Posterior vena cava (tissue), 2 donors: Measurements from ENCODE around the gene RHBDD2. TPM values are rescaled to one million over a fixed set of nuclear protein-coding genes. Genes with fewer than 3 reads are reported as not detected.
A peak's percentile ranks its signal among the peaks of the same experiment; 100 is the strongest.
"Not testable (repeated sequence)": the region's sequence is repeated elsewhere in the genome, so short reads cannot be mapped to it uniquely, and the experiment has no call there.

Experiments used
- DNase-seq: peaks from one replicate; pipeline ENCODE4 v3.0.0-alpha.2; 2020; ENCODE audit warnings: low spot score
- intact Hi-C, 2 donors: fragments of 100-400 bp; cut with DNase I; formaldehyde crosslinking; loops; one replicate each; pipeline versions ENCODE4 v1.14.1 to v1.14.2; 2022 to 2023
- long read RNA-seq, 2 donors: library from polyadenylated mRNA; unstranded; transcript quantifications; one replicate each; pipeline ENCODE4 v2.0.0, GENCODE V29; 2020 to 2021
- total RNA-seq, 2 donors: library from RNA; stranded (reverse); fragmentation: NEBNext Ultra II Directional; extraction: Animal tissue kit (Norgen Biotek cat#: 25700); gene quantifications; one replicate each; pipeline ENCODE4 v1.2.1, GENCODE V29; 2021
- donor health status: DM: yes; HTN: yes; CAD: no.
- donor health status: DM: yes; HTN: yes; CAD: no.

The RHBDD2 gene
- 10 to 100 TPM; 28.9 to 30.8 TPM for total RNA-seq
- long read RNA-seq, donor 1, transcript RHBDD2-201 (4 exons, 1,802 nt), result major isoform, 7 of 14 reads
- long read RNA-seq, donor 1, partial matches to known transcripts, result 2 of 14 reads
- long read RNA-seq, donor 1, other reads (novel, unspliced or antisense), result 2 of 14 reads
- long read RNA-seq, donor 2, transcript RHBDD2-202 (5 exons, 1,878 nt), result minor isoform, 8 of 38 reads
- long read RNA-seq, donor 2, transcript RHBDD2-201 (4 exons, 1,802 nt), result major isoform, 16 of 38 reads
- long read RNA-seq, donor 2, partial matches to known transcripts, result 1 of 38 reads
- long read RNA-seq, donor 2, other reads (novel, unspliced or antisense), result 6 of 38 reads

DNA sequence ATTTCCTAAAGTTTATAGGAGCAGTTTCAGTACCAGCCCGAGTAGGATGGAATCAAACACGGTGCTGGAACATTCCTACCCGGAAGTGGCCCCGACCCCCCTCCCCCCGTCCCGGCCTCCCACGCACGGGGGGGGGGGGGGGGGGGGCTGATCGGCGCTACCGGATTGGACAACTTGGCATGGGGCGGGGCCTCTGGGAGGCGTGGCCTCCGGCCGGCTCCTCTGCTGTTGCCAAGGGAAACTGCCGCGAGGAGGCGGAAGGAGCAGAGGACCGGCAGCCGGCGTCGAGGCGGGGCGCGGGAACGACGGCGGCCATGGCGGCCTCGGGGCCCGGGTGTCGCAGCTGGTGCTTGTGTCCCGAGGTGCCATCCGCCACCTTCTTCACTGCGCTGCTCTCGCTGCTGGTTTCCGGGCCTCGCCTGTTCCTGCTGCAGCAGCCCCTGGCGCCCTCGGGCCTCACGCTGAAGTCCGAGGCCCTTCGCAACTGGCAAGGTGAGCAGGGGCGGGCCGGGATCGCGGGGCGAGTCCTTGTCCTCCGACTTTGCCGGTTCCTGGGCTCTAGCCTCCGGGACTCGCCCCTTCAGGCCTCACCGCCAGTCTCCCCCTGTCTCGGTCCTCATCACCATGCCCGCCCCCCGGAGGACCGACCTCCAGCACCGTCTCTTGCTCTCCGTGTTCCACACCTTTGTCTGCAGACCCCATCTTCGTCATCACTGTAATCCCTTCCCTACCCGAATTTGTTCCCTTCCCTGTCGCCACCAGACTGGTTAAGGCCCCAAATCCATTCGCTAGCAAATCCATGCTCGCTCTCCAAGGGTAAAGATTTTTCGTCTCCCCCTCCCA is at the start of gene RHBDD2:
RHBDD2 (plus strand) TSS at position 266 of the 843 bp plus-strand sequence; CDS start at position 315, 49 bp downstream.
- DNase-seq, result peak; percentile 98
- intact Hi-C loops, result no loop called here

DNA sequence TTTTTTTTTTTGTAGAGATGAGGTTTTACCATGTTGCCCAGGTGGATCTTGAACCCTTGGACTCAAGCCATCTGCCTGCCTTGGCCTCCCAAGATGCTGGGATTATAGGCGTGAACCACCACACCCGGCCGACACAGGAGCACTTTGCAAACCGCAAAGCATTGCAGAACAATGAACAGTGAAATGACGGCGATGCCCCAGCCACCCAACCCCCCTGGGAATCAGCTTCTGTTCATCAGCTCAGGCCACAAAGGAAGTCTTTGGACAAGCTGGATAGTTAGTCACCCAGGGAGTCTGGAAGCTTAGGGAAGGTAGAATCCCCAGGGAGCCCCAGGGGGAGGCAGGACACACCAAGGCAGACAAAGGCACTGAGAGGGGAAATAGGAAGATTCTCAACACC is 49.2 kb upstream of the RHBDD2 start:
- DNase-seq, result not testable (repeated sequence)
- intact Hi-C loops, result loop anchor here in 1 of 2 donors (5.0 kb wide), 1 partner anchor 1647 kb away; no protein-coding TSS in a partner anchor

DNA sequence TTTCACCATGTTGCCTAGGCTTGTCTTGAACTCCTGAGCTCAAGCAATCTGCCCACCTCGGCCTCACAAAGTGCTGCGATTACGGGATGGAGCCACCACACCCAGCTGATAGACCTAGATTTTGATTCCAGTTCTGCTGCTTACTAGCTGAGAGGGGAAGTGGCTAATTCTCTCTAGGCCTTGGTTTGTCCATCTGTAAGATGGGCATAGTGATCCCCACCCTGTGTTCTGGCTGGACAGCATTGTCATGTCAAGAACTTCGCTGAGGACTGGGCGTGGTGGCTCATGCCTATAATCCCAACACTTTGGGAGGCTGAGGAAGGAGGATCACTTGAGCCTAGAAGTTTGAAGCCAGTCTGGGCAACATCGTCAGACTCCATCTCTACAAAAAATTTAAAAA is 47.9 kb upstream of the RHBDD2 start:
- no peak for DNase-seq
- intact Hi-C loops, result no loop called here

DNA sequence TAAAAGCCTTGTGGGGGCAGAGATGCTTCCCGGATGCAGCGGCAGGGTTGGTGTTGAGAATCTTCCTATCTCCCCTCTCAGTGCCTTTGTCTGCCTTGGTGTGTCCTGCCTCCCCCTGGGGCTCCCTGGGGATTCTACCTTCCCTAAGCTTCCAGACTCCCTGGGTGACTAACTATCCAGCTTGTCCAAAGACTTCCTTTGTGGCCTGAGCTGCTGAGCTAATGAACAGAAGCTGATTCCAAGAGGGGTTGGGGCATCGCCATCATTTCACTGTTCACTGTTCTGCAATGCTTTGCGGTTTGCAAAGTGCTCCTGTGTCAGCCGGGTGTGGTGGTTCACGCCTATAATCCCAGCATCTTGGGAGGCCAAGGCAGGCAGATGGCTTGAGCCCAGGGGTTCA is 45.2 kb upstream of the RHBDD2 start:
- DNase-seq, result not testable (repeated sequence)

DNA sequence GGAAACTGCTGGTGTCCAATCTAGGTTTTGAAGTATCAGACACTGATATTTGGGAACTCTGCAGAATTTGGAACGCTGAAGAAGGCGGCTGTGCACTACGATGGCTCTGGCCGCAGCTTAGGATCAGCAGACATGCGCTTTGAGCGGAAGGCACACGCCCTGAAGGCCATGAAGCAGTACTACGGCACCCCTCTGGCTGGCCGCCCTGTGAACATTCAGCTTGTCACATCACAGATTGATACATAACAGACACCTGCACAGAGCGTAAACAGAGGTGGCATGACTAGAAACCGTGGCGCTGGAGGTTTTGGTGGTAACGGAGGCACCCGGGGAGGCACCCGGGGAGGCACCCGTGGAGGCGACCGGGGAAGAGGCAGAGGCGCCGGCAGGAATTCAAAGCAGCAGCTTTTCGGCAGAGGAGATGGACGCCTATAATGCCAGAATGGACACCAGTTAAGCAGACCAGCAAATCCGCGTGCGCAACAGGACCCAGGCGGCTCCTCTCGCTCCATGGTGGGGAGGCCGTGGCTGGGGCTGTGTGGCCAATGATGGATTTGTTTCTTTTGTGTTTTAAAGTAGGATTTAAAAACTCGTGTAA is 43.0 kb upstream of the RHBDD2 start:
- intact Hi-C loops, result no loop called here

More for the DNA sequence above, 45.2 kb upstream of the RHBDD2 start:
- intact Hi-C loops, result not testable (repeated sequence)

DNA sequence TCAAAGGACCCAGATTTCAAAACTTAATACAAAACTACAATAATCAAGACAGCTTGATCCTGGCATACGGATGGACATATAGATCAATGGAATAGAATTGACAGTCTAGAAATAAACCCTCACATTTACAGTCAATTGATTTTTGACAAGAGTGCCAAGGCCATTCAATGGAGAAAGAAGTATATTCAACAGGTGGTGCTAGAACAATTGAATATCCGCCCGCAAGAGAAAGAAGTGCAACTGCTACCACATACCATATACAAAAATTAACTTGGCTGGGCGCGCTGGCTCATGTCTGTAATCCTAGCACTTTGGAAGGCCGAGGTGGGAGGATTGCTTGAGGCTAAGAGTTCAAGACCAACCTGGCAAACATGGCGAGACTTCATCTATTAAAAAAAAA is 42.0 kb upstream of the RHBDD2 start:
- DNase-seq, result no peak
- intact Hi-C loops, result no loop called here

More for the DNA sequence above, 43.0 kb upstream of the RHBDD2 start:
- DNase-seq, result no peak

DNA sequence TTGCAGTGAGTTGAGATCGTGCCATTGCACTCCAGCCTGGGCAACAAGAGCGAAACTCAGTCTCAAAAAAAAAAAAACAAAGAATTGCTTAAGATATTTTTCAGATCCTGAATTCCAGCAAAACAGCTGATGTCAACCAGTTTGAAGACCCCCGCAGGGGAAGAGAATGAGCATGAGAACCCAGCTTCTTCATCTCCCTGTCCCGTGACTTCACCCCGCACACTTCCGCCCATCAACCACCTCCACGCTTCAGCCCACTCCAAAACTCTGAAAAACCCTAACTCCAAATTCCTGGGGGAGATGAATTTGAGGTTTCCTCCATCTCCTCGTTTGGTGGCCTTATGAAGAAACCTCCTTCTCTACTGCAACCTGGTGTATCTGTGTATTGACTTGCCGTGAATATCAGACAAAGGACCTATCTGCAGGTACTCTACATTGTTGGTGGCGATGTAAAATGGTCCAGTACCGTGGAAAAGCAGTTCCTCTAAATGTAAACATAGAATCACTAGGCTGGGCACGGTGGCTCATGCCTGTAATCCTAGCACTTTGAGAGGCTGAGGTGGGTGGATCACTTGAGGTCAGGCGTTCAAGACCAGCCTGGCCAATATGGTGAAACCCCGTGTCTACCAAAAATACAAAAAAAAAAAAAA is 40.4 kb upstream of the RHBDD2 start:
- intact Hi-C loops, DNase-seq: not testable (repeated sequence)

DNA sequence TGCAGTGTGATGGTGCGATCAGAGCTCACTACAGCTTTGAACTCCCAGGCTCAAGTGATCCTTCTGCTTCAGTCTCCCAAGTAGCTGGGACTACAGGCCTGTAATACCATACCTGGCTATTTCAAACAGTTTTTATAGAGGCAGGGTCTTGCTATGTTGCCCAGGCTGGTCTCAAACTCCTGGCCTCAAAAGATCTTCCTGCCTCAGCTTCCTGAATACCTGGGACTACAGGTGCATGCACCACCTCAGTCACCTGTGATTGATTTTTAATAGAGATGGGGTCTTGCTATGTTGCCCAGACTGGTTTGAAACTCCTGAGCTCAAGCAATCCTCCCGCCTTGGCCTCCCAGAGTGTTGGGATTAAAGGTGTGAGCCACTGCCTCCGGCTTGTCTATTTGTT is 38.8 kb upstream of the RHBDD2 start:
- intact Hi-C loops, result no loop called here
- no peak for DNase-seq

DNA sequence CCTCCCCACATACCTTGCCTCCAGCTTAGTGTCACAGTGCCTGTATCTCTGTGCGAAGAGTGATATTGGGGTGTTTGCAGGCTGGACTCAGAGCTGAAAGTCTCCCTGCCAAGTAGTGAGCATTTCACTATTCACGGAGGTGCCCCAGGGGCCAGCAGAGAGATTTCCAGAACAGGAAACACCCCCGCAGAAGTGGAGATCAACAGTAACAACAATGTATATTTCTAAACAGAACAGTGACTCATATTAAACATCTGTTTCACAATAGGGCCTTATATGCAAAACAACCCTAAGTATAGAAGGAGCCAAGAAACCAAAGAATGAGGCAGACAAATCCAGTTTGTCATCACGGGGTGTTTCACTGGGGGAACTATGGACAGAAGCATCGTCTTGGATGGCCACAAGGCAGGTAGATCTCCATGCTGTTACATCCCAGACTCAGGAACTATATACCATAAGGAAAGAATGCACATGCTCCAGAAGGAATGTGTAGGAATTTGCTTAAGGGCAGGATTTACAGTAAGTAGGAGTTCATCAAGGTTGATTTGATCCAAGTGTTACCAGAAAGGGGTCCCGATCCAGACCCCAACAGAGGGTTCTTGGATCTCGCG is 35.9 kb upstream of the RHBDD2 start:
- intact Hi-C loops, result no loop called here
- DNase-seq, result no peak

DNA sequence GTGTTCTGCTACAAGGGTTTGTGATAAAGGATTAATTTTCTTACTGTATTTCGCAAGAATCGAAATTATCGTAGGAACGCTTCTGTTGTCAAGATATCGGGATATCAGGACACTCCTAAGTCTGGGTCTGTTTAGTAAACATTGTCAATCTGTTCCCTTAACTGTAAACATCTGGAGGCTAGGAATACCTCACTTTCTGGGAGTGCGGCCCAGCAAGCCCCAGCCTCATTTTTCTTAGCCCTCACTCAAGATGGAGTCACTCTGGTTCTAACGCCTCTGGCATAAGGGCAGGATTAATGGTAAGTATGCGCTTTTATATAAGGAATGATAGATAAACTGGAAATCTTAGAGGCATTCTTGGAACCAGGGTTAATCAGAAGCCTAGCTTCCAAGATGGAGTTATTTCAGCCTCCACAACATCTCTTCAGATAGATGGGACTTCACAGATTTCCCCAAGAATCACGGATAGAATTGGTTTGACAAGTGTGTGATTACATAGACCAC is 35.2 kb upstream of the RHBDD2 start:
- intact Hi-C loops, result no loop called here
- no peak for DNase-seq

DNA sequence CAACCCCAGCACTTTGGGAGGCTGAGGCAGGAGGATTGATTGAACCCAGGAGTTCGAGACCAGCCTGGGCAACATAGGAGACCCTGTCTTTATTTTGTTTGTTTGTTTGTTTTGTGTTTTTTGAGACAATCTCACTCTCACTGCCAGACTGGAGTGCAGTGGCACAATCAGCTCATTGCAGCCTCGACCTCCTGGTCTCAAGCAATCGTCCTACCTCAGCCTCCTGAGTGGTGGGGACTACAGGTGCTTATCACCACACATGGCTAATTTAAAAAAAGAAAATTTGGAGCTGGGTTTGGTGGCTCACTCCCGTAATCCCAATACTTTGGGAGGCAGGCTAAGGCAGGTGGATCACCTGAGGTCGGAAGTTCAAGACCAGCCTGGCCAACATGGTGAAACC is 34.7 kb upstream of the RHBDD2 start:
- no peak for DNase-seq
- intact Hi-C loops, result no loop called here

DNA sequence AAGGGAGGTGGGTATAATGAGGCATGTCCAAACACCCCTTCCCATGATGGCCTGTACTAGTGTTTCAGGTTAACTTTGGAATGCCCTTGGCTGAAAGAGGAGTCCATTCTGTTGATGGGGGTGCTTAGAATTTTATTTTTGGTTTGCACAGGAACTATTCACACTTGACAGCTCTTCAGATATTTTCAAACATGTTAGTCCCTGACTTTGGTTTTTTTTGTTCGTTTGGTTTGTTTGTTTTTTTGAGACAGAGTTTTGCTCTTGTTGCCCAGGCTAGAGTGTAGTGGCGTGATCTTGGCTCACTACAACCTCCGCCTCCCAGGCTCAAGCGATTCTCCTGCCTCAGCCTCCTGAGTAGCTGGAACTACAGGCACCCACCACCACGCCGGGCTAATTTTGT is 33.7 kb upstream of the RHBDD2 start:
- intact Hi-C loops, DNase-seq: not testable (repeated sequence)

DNA sequence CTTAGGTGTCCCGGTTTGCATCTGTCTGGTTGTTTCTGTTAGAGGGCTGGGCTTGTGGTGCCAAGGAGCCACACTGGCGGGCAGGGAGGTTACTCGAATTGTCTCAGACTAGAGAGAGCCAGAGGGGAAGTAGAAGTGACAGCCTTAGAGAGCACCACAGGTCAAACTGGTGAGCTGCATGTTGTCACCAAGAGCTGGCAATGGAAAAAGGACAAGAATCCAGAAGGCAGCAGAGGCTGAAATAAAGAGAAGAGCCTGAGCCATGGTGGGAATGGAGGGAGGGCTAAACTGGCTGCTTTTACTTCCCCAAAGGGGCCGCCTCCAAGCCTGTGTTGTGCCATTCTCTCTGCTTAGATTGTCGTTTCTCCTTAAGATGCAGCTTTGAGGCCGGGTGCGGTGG is 31.1 kb upstream of the RHBDD2 start:
- DNase-seq, result no peak
- intact Hi-C loops, result no loop called here

DNA sequence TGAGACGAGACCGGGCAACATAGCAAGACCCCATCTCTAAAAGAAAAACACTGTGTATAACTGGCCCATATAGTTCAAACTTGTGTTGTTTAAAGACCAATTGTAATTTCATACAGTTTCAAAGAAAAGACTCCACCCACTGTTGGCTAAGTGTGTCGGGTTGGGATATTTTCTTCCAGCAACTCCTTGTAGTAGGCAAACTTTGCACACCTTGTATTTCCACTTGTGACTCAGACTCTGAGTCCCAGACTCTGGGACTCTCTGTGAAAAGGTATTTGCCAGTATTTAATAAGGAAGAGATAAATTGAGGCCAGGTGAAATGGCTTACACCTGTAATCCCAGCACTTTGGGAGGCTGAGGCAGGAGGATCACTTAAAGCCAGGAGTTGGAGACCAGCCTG is 29.3 kb upstream of the RHBDD2 start:
- no peak for DNase-seq
- intact Hi-C loops, result no loop called here

DNA sequence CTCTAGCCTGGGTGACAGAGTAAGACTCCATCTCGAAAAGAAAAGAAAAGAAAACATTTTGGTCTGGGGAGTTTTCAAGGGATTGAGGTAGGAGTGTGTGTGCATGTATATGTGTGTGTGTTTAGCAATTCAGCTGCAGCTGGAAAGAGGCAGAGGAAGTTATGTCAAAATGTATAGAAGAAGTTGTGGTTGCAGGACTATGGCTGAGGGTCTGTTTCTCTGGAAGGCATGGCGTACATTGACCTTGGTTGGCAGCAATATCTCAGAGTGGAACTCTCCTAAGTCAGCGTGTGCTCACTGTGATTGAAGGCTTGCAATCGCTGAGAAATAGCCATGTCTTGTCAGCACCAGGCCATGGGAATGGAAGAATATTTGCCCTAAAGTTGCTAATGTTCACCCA is 28.6 kb upstream of the RHBDD2 start:
- intact Hi-C loops, result loop anchor here in 1 of 2 donors (10.0 kb wide), 1 partner anchor 255 kb away; no protein-coding TSS in a partner anchor
- DNase-seq, result no peak

DNA sequence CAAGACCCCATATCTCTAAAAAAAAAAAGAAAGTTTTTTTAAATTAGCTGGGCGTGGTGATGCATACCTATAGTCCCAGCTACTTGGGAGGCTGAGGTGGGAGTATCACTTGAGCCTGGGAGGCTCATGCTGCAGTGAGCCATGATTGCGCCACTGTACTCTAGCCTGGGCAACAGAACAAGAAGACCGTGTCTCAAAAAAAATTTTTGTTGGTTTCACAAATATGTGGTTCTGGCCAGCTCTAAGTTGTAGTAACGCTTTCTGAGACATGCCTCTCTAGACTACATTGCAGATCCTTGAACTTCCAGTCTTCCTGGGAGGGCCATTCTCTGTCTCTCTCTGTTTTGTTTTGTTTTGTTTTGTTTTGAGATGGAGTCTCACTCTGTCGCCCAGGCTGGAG is 24.6 kb upstream of the RHBDD2 start:
- no peak for DNase-seq
- intact Hi-C loops, result loop anchor here in 1 of 2 donors (10.0 kb wide), 1 partner anchor 251 kb away; no protein-coding TSS in a partner anchor

DNA sequence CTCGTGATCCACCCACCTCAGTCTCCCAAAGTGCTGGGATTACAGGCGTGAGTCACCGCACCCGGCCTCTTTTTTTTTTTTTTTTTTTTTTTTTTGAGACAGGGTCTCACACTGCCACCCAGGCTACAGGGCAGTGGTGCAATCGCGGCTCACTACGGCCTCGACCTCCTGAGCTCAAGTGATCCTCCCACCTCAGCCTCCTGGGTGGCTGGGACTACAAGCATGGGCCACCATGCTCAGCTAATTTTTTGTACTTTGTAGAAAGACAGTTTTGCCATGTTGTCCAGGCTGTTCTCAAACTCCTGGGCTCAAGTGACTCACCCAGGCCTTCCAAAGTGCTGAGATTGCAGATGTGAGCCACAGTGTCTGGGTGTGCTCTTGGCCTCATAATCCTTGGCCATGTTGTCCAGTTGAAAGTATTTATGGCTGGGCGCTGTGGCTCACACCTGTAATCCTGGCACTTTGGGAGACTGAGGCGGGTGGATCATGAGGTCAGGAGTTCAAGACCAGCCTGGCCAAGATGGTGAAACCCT is 24.0 kb upstream of the RHBDD2 start:
- intact Hi-C loops, result loop anchor here in 1 of 2 donors (10.0 kb wide), 1 partner anchor 250 kb away; no protein-coding TSS in a partner anchor

DNA sequence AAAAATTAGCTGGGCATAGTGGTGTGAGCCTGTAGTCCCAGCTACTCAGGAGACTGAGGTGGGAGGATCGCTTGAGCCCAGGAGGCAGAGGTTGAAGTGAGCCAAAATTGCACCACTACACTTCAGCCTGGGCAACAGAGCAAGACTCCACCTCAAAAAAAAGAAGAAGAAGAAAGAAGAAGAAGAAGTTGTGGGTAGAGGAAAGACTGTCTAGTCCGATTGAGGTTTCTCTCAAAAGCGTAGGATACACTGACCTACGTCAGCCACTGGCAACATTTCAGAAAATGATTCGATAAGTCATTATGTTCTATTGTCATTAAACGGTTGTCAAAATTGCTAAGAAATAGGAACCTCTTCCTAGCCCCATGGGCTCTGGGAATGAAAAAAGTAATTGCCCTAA is 22.3 kb upstream of the RHBDD2 start:
- no peak for DNase-seq

More for the DNA sequence above, 24.0 kb upstream of the RHBDD2 start:
- not testable (repeated sequence) for DNase-seq

More for the DNA sequence above, 22.3 kb upstream of the RHBDD2 start:
- intact Hi-C loops, result loop anchor here in 1 of 2 donors (10.0 kb wide), 1 partner anchor 248 kb away; no protein-coding TSS in a partner anchor
